Panc1 (cell line): ENCODE data around the gene ATP5MC2. TPM values are rescaled to one million over a fixed set of nuclear protein-coding genes. Genes with fewer than 3 reads are reported as not detected.

Source experiments
- ATAC-seq: fragments of 200-7000 bp; cut with Tn5 transposase; 2 replicates; pipeline ENCODE4 v1.9.1; 2020; ENCODE audit warnings: mild to moderate bottlenecking, moderate library complexity
- BruUV-seq: library from RNA; stranded (reverse); fragments of 400-500 nt; replicated peaks from 2 replicates; lab custom pipeline; 2021; lab: Mats Ljungman, UMichigan
- CTCF ChIA-PET: fragments of 300-600 bp; sonication (Branson Sonifier 250); formaldehyde crosslinking; loops from one replicate; lab custom pipeline; 2022; ENCODE audit warnings: antibody characterized with exemption; lab: Charles Lee
- POLR2A ChIA-PET: fragments of 300-600 bp; sonication (Branson Sonifier 250); formaldehyde crosslinking; loops from one replicate; lab custom pipeline; 2022; ENCODE audit warnings: antibody characterized with exemption; lab: Charles Lee
- DNase-seq: peaks from one replicate; pipeline ENCODE4 v3.0.0-alpha.2; 2010; ENCODE audit warnings: low read depth, low spot score
- H3K27ac ChIP-seq: 2 replicates; pipeline ENCODE4 v1.5.1; 2011; ENCODE audit warnings: mild to moderate bottlenecking, low read length, inconsistent platforms
- H3K27me3 ChIP-seq: fragments of 200-500 bp; sonication (Bioruptor generic); 2 replicates; pipeline ENCODE4 v1.6.0; 2014; ENCODE audit warnings: low read length, inconsistent platforms; ENCODE audit not compliant: control insufficient read depth, insufficient read depth
- H3K36me3 ChIP-seq: fragments of 200-500 bp; sonication (Bioruptor generic); 2 replicates; pipeline ENCODE4 v1.5.1; 2014; ENCODE audit warnings: inconsistent platforms, mild to moderate bottlenecking, low read length, moderate library complexity; ENCODE audit not compliant: control insufficient read depth, insufficient read depth
- H3K4me1 ChIP-seq: 2 replicates; pipeline ENCODE4 v1.5.1; 2011; ENCODE audit warnings: inconsistent platforms, mild to moderate bottlenecking, low read length, moderate library complexity; ENCODE audit not compliant: control insufficient read depth, insufficient read depth
- H3K4me3 ChIP-seq, 2 experiments: 2 replicates each; pipeline ENCODE4 v1.5.1; 2011 to 2012; ENCODE audit warnings: low read depth in 2 of 2, low read length in 2 of 2, mild to moderate bottlenecking in 2 of 2, inconsistent platforms in 1 of 2, moderate library complexity in 1 of 2
- H3K9me3 ChIP-seq: fragments of 200-500 bp; sonication (Bioruptor generic); 2 replicates; pipeline ENCODE4 v1.5.1; 2014; ENCODE audit warnings: low read depth, mild to moderate bottlenecking, inconsistent platforms, low read length, moderate library complexity; ENCODE audit not compliant: control insufficient read depth, insufficient read depth
- CTCF ChIP-seq: fragments of 450-650 bp; IDR thresholded peaks from 2 replicates; pipeline ENCODE4 v1.5.1; 2017; ENCODE audit warnings: mild to moderate bottlenecking
- POLR2AphosphoS5 ChIP-seq: IDR thresholded peaks from 2 replicates; pipeline ENCODE4 v1.6.1; 2012; ENCODE audit warnings: mild to moderate bottlenecking, low read depth, low read length, moderate library complexity
- REST ChIP-seq, 2 experiments: IDR thresholded peaks; 2 replicates each; pipeline ENCODE4 v1.6.1; 2011 to 2012; ENCODE audit warnings: low read depth in 2 of 2, control low read depth in 1 of 2, low read length in 1 of 2, mild to moderate bottlenecking in 1 of 2, moderate library complexity in 1 of 2; ENCODE audit not compliant: insufficient read depth in 1 of 2
- SIN3A ChIP-seq: IDR thresholded peaks from 2 replicates; pipeline ENCODE4 v1.6.1; 2012; ENCODE audit warnings: low read depth, mild to moderate bottlenecking, low read length, moderate library complexity, borderline replicate concordance; ENCODE audit not compliant: insufficient read depth
- TCF7L2 ChIP-seq: IDR thresholded peaks from 2 replicates; pipeline ENCODE4 v1.6.1; 2011; ENCODE audit warnings: mild to moderate bottlenecking, low read depth, low read length, inconsistent platforms
- in situ Hi-C: cut with HindIII; loops from 2 replicates; pipeline ENCODE4 v1.10.0; 2016; ENCODE audit warnings: low sequenced_read_pairs, low pct_unique_long_range_greater_than_20kb
- intact Hi-C: fragments of 100-400 bp; cut with micrococcal nuclease; formaldehyde crosslinking; loops from one replicate; pipeline ENCODE4 v1.10.0; 2022; ENCODE audit not compliant: unreplicated experiment
- total RNA-seq: library from RNA; stranded (reverse); gene quantifications from one replicate; pipeline ENCODE4 v1.2.1, GENCODE V29; 2021; ENCODE audit not compliant: unreplicated experiment

The ATP5MC2 gene
- total RNA-seq, 1 experiment from 2014 or later: 290 TPM

DNA sequence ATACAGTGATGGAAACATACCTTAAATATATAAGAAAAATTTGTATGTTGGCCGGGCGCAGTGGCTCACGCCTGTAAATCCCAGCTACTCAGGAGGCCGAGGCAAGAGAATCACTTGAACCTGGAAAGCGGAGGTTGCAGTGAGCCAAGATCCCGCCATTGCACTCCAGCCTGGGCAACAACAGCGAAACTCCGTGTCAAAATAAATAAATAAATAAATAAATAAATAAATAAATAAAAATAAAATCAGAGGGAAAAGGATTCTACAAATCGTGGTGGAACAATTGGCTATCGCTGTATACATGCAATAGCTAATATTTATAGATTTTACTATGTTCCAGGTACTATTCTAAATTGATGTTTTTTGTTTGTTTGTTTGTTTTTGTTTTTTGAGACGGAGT lies 48.0 kb downstream of the ATP5MC2 start:
- no peak for TF ChIP-seq CTCF
- no peak for TF ChIP-seq SIN3A
- TF ChIP-seq POLR2AphosphoS5: no peak
- TF ChIP-seq TCF7L2: no peak
- intact Hi-C loops: no loop called here
- H3K27me3 ChIP-seq: no peaks in the 10 kb centered on the region
- H3K27ac ChIP-seq: peak overlapping the region; percentile 99; the same call in 1 of the 2 replicates
- in situ Hi-C loops: no loop called here
- peaks cover 27% of the 10 kb centered on the region for H3K4me1 ChIP-seq
- BruUV-seq: no TSS peak
- ChIA-PET CTCF (no interaction called here), POLR2A (no interaction called here)
- no peak for ATAC-seq
- H3K36me3 ChIP-seq: peaks cover 2% of the 10 kb centered on the region; the same call in 1 of the 2 replicates
- no peak for DNase-seq
- H3K4me3 ChIP-seq: no peak overlapping the region
- no peaks in the 10 kb centered on the region for H3K9me3 ChIP-seq

DNA sequence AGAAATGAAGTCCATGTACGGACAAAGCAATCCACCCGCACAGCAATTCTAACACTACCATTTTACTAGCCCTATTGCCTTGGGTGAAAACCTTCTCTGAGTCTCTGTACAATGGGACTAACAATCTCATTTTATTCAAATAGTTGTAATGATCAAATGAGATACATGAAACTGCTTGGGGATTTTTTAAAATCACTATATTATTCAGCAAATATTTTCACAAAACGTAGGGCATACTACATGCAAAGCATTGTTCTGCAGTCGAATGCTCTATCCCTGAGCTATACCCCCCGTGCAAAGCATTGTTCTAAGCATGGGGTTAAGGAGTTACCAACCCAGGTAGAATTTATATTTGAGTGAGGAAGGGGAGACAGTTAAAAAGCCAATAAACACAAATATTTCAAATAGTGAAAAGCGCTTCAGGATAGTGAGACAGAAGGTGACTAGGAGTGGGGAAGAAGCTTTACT lies 49.1 kb downstream of the ATP5MC2 start:
- Histone ChIP-seq H3K27ac (peak overlapping the region; percentile 99), H3K36me3 (peaks cover 2% of the 10 kb centered on the region; the same call in 1 of the 2 replicates), H3K4me1 (peaks cover 28% of the 10 kb centered on the region), H3K9me3 (no peaks in the 10 kb centered on the region), H3K4me3 (peak overlapping the region; percentile 78 to 96), H3K27me3 (no peaks in the 10 kb centered on the region)
- in situ Hi-C loops (no loop called here), intact Hi-C loops (no loop called here)
- DNase-seq (no peak), ATAC-seq (peak; percentile 7)
- ChIA-PET CTCF (no interaction called here), POLR2A (no interaction called here)
- TF ChIP-seq REST (IDR thresholded peaks at IDR 0.05; ENCODE audit: insufficient read depth in 1 of 2, low read depth in 2 of 2, low read length in 1 of 2) (no peak), SIN3A (no peak), TCF7L2 (no peak), CTCF (no peak), POLR2AphosphoS5 (no peak)
- BruUV-seq: no TSS peak
